IPS-11a (cell line): ENCODE data around the gene LIPG.
A peak's percentile ranks its signal among the peaks of the same experiment; 100 is the strongest.
"Not testable (repeated sequence)": the region's sequence is repeated elsewhere in the genome, so short reads cannot be mapped to it uniquely, and the experiment has no call there.

Source experiments
- H3K4me3 ChIP-seq: one replicate; pipeline ENCODE4 v1.5.1; 2013; ENCODE audit warnings: low read depth, low read length, control low read depth

LIPG gene

DNA sequence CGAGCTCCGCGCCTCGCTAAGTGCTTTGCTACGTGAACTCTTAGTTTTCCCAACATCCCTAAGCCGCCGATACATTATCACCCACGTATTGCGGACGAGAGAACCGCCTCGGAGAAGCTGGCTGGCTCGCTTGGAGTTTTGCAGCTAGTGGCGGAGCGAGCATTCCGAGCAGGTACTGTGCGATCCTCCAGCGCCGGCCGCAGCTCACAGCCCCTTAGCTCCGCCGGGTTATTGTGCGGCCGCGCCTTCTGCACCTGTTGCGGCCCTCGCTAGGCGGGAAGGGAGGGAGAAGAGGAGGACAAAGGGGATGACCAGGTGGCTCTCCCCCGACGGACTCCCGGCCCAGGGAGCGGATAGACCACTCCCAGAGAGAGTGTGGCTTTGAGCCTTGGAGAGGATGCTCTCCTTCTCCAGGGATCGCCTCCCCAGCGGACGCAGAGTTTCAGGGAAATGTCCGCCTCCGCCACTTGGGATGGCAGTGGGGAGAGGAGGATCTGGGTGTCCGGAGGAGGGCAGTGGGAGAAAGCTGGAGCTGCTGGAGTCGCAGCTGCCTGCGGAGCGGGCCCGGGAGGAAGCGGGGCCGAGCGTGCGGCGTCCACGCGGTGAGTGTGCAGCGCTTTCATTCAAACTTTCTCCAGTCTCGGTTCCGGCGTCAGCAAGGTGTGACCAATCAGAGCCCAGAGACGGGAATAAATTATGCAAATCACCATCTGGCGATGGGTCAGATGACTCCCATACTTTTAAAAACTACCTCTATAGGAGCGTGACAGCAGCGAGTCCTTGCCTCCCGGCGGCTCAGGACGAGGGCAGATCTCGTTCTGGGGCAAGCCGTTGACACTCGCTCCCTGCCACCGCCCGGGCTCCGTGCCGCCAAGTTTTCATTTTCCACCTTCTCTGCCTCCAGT, at the start of gene LIPG:
Gene LIPG, plus strand, starts transcription at position 769 of the 905 bp plus-strand sequence. CDS start 252 bp downstream, outside the sequence.
- peak within 1 kb of the TSS; percentile 70 for H3K4me3 ChIP-seq

GRCh38 chr18:49512876-49513275, 49.0 kb upstream of the LIPG start:
- H3K4me3 ChIP-seq: not testable (repeated sequence)

- H3K4me3 ChIP-seq: no peak overlapping the region
These were observed 47.3 kb upstream of the LIPG start for GRCh38 chr18:49514577-49514976.

DNA sequence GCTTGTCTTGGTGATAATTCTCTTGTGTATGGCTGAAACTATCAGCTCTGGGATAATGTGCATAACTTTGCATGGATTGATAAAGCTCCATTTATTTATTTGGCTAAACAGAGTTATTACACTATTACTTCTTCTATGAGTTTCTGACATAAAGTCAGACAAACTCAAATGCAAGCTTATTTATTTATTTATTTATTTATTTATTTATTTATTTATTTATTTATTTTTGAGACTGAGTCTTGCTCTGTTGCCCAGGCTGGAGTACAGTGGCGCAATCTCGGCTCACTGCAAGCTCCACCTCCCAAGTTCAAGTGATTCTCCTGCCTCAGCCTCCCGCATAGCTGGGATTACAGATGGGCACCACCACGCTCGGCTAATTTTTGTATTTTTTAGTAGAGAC, 46.9 kb upstream of the LIPG start:
- not testable (repeated sequence) for H3K4me3 ChIP-seq

- no peak overlapping the region for H3K4me3 ChIP-seq
These were observed 46.3 kb upstream of the LIPG start for GRCh38 chr18:49515516-49515915.

- no peak overlapping the region for H3K4me3 ChIP-seq
These were observed 44.4 kb upstream of the LIPG start for GRCh38 chr18:49517483-49517882.

- no peak overlapping the region for H3K4me3 ChIP-seq
These were observed 42.5 kb upstream of the LIPG start for GRCh38 chr18:49519101-49519971.

GRCh38 chr18:49520661-49521145, 41.2 kb upstream of the LIPG start:
- H3K4me3 ChIP-seq: no peak overlapping the region

GRCh38 chr18:49521216-49521835, 40.5 kb upstream of the LIPG start:
- no peak overlapping the region for H3K4me3 ChIP-seq

DNA sequence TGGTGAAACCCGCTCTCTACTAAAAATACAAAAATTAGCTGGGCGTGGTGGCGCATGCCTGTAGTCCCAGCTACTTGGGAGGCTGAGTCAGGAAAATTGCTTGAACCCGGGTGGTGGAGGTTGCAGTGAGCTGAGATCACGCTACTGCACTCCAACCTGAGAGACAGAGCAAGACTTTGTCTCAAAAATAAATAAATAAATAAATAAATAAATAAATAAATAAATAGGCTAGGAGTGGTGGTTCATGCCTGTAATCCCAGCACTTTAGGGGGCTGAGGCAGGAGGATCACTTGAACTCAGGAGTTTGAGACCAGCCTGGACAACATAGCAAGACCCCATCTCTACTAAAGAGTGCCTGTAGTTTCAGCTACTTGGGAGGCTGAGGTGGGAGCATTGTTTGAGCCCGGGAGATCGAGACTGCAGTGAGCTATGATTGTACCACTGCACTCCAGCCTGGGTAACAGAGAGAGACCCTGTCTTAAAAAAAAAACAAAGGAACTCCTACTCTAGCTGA, 38.2 kb upstream of the LIPG start:
- not testable (repeated sequence) for H3K4me3 ChIP-seq

DNA sequence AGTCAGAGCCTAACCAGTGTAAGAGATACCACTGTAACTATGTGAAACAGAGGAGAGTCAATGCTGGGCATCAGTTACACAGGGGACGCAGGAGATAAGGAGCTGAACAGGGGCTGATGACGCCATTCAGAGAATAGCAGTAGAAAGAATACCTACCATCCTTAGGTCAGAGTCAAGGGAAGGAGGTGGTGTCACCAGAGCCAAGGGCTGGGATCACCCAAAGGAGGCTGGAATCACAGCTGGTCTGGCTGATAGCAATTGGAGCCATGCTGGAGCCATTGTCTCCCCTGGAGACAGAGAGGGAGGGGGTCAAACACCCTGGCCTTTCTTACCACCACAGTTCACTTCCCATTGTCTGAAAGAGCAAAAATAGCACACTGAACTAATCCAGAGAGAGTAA, 37.5 kb upstream of the LIPG start:
- H3K4me3 ChIP-seq: no peak overlapping the region

DNA sequence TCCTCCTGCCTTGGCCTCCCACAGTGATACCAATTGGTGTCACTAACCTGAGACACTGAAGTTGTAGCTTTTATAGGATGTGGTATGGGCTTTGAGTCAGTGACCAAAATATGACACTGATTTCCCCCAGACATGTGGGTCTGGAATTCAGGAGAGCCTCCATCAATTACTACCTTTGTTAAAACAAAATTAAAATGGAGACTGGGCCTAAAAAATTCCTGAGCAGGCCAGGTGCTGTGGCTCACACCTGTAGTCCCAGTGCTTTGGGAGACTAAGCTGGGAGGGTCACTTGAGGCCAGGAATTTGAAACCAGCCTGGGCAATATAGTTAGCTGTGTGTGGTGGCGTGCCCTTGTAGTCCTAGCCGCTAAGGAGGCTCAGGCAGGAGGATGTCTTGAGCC, 36.9 kb upstream of the LIPG start:
- H3K4me3 ChIP-seq: no peak overlapping the region

DNA sequence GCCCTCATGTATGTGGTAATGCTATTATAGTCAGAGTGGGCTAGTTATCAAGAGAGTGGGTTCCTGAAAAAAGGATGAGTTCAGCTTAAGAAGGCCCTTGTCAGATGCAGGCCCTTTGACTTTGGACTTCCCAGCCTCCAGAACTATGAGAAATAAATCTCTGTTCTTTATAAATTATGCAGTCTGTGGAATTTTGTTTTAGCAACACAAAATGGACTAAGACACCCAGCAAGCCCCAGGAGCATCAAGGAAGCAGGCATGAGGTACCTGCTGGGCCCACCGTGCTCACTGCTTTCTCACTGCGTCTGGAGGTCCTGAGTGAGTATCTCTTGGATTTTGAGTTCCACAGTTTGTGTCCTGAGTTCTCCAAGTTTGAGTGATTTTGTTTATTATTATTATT, 35.9 kb upstream of the LIPG start:
- H3K4me3 ChIP-seq: no peak overlapping the region

GRCh38 chr18:49527631-49528327, 34.1 kb upstream of the LIPG start:
- no peak overlapping the region for H3K4me3 ChIP-seq

GRCh38 chr18:49529596-49529995, 32.3 kb upstream of the LIPG start:
- H3K4me3 ChIP-seq: no peak overlapping the region

- no peak overlapping the region for H3K4me3 ChIP-seq
These were observed 30.1 kb upstream of the LIPG start for GRCh38 chr18:49531678-49532153.

DNA sequence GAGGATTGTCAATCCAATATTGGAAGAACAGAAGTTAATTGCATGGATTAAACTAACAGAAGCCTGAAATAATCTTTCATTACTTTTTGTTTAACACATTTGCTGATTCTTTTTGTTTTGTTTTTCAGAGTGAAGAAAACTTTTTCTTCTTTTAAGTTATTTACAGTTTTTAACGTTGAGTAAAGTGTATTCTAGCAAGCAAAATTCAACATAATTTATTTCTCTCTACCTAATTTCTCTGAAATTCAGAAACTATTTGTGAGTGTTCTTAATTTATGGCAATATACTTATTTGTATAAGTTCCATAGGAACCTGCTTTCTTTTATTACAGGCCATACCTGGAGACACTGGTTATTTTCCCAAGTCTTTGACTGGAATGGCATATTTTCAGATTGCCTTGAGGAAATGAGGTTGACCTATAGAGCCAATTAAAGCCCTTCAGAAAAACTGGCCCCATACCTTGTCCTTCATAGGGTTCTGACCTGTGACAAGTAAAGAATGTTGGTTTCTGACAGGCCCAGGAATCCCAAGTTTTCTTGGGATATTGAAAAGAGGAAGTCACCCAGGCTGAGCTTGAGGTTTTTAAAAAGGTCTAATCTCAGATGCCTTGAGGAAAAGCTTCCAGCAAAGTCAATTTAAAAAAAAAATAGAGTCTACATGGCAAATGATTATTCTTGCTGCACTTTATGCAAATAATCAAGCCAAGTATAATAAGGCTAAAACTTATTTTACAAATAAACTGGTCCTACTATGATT, 26.8 kb upstream of the LIPG start:
- H3K4me3 ChIP-seq: no peak overlapping the region

DNA sequence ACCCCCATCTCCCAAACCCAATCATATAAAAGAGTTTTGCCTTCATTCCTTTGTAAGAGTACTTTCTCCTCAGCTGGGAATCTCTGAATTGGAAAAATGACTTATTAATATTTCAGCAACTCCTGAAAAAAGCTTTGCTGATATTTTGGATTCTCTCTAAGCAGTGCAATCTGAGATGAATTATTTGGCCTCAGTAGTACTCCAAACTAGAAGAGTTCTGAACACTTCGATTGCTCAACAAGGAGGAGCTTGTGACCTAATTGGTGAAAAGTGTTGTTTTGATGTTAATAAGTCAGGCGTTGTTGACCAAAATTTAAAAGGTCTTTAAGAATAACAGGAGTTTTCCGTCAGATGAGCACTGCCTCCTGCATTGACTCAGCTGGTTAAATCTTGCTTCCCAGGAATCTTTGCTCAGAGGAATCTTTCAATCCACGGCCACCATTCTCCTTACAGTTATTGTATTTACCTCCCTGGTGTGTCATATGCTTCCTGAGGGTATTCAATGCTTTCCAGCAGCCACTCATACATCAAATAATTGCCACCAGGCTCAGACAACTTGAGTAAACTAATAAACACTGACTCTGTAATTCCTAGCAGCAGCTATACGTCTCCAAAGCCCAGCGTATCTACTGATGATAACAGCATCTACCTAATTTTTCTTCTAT, 24.5 kb upstream of the LIPG start:
- no peak overlapping the region for H3K4me3 ChIP-seq

DNA sequence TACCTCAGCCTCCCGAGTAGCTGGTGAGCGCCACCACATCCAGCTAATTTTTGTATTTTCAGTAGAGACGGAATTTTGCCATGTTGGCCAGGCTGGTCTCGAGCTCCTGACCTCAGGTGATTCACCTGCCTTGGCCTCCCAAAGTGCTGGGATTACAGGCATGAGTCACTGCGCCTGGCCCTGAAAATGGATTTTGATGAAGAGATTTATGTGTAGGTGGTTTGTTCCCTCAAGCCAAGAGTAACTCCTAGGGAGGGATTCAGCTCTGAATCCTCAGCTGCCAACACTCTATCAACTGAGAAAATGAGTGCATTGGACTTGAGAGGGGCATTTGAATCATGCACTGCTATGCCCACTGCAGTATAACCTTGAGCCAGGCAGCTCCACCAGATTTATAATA, 17.5 kb upstream of the LIPG start:
- H3K4me3 ChIP-seq: no peak overlapping the region
